Mesenchymal stem cell (in vitro differentiated cells and primary cell): Measurements from ENCODE around the gene POLR1C.

Experiments
- DNase-seq: peaks from one replicate; pipeline ENCODE4 v3.0.0-alpha.2; 2013
- H2AFZ ChIP-seq: one replicate; pipeline ENCODE4 v1.6.1; 2013; ENCODE audit warnings: low read depth, mild to moderate bottlenecking, control low read depth, inconsistent platforms, low read length, moderate library complexity
- H2AK5ac ChIP-seq: 2 replicates; pipeline ENCODE4 v1.6.1; 2013; ENCODE audit warnings: low read length, moderate library complexity, mild to moderate bottlenecking, inconsistent platforms; ENCODE audit not compliant: severe bottlenecking
- H2BK120ac ChIP-seq: one replicate; pipeline ENCODE4 v1.6.1; 2013; ENCODE audit warnings: low read depth, mild to moderate bottlenecking, inconsistent platforms, low read length, moderate library complexity
- H2BK12ac ChIP-seq, 2 experiments: one replicate each; pipeline ENCODE4 v1.6.1; 2013; ENCODE audit warnings: inconsistent platforms in 2 of 2, low read length in 2 of 2, mild to moderate bottlenecking in 2 of 2, moderate library complexity in 2 of 2, control low read depth in 1 of 2
- H2BK15ac ChIP-seq: one replicate; pipeline ENCODE4 v1.6.1; 2013; ENCODE audit warnings: mild to moderate bottlenecking, low read depth, inconsistent platforms; ENCODE audit not compliant: poor library complexity, severe bottlenecking
- H2BK5ac ChIP-seq: 2 replicates; pipeline ENCODE4 v1.6.1; 2013; ENCODE audit warnings: low read depth, mild to moderate bottlenecking, low read length, control low read depth, inconsistent platforms; ENCODE audit not compliant: poor library complexity, severe bottlenecking
- H3K14ac ChIP-seq, 2 experiments: one replicate each; pipeline ENCODE4 v1.6.1; 2013; ENCODE audit warnings: inconsistent platforms in 2 of 2, low read length in 2 of 2, control low read depth in 1 of 2, mild to moderate bottlenecking in 1 of 2, moderate library complexity in 1 of 2
- H3K18ac ChIP-seq, 2 experiments: one replicate each; pipeline ENCODE4 v1.6.1; 2013; ENCODE audit warnings: inconsistent platforms in 2 of 2, low read length in 2 of 2, control low read depth in 1 of 2, low read depth in 1 of 2, mild to moderate bottlenecking in 1 of 2
- H3K23ac ChIP-seq, 2 experiments: one replicate each; pipeline ENCODE4 v1.6.1; 2013; ENCODE audit warnings: inconsistent platforms in 2 of 2, low read length in 2 of 2, mild to moderate bottlenecking in 2 of 2, moderate library complexity in 2 of 2, control low read depth in 1 of 2
- H3K27ac ChIP-seq: 2 replicates; pipeline ENCODE4 v1.5.1; 2013; ENCODE audit warnings: mild to moderate bottlenecking, moderate library complexity, low read length, control low read depth, inconsistent platforms; ENCODE audit not compliant: poor library complexity, severe bottlenecking
- H3K27me3 ChIP-seq, 2 experiments: 2 replicates each; pipeline versions ENCODE4 v1.6.1 to v1.7.0; 2013; ENCODE audit warnings: low read length in 2 of 2, mild to moderate bottlenecking in 2 of 2, moderate library complexity in 2 of 2, control low read depth in 1 of 2, inconsistent platforms in 1 of 2; ENCODE audit not compliant: control insufficient read depth in 1 of 2, insufficient read depth in 1 of 2
- H3K36me3 ChIP-seq, 2 experiments: 2 replicates each; pipeline versions ENCODE4 v1.6.1 to v1.7.0; 2013; ENCODE audit warnings: low read length in 2 of 2, control low read depth in 1 of 2, inconsistent platforms in 1 of 2, low read depth in 1 of 2, mild to moderate bottlenecking in 1 of 2; ENCODE audit not compliant: insufficient read depth in 2 of 2, control insufficient read depth in 1 of 2
- H3K4ac ChIP-seq, 2 experiments: one replicate each; pipeline ENCODE4 v1.6.1; 2013; ENCODE audit warnings: inconsistent platforms in 2 of 2, low read length in 2 of 2, mild to moderate bottlenecking in 2 of 2, moderate library complexity in 2 of 2, control low read depth in 1 of 2, low read depth in 1 of 2
- H3K4me1 ChIP-seq: 2 replicates; pipeline ENCODE4 v1.6.1; 2013; ENCODE audit warnings: low read depth, low read length, control low read depth; ENCODE audit not compliant: control insufficient read depth, insufficient read depth
- H3K4me2 ChIP-seq: 2 replicates; pipeline ENCODE4 v1.6.1; 2013; ENCODE audit warnings: low read length, mild to moderate bottlenecking, inconsistent platforms; ENCODE audit not compliant: poor library complexity, severe bottlenecking
- H3K4me3 ChIP-seq, 2 experiments: 2 replicates each; pipeline versions ENCODE4 v1.5.1 to v1.7.0; 2013; ENCODE audit warnings: low read length in 2 of 2, mild to moderate bottlenecking in 2 of 2, control low read depth in 1 of 2, low read depth in 1 of 2; ENCODE audit not compliant: insufficient read depth in 1 of 2
- H3K79me1 ChIP-seq: replicated peaks from 2 replicates; pipeline ENCODE4 v1.6.1; 2013; ENCODE audit warnings: mild to moderate bottlenecking, control low read depth, low read length, inconsistent platforms; ENCODE audit not compliant: poor library complexity, severe bottlenecking
- H3K9ac ChIP-seq: 2 replicates; pipeline ENCODE4 v1.7.0; 2013; ENCODE audit warnings: mild to moderate bottlenecking, low read length, moderate library complexity
- H3K9me3 ChIP-seq: 2 replicates; pipeline ENCODE4 v1.7.0; 2013; ENCODE audit warnings: mild to moderate bottlenecking, low read length; ENCODE audit not compliant: control insufficient read depth
- H4K8ac ChIP-seq: one replicate; pipeline ENCODE4 v1.6.1; 2013; ENCODE audit warnings: inconsistent platforms, mild to moderate bottlenecking, low read length, moderate library complexity
- H4K91ac ChIP-seq: one replicate; pipeline ENCODE4 v1.6.1; 2013; ENCODE audit warnings: mild to moderate bottlenecking, low read length, inconsistent platforms
- WGBS: methylation state at CpG from one replicate; pipeline ENCODE4 v1.1.7; 2013; ENCODE audit warnings: mixed read lengths; 5-methylcytosine and 5-hydroxymethylcytosine counted together

The POLR1C gene

DNA sequence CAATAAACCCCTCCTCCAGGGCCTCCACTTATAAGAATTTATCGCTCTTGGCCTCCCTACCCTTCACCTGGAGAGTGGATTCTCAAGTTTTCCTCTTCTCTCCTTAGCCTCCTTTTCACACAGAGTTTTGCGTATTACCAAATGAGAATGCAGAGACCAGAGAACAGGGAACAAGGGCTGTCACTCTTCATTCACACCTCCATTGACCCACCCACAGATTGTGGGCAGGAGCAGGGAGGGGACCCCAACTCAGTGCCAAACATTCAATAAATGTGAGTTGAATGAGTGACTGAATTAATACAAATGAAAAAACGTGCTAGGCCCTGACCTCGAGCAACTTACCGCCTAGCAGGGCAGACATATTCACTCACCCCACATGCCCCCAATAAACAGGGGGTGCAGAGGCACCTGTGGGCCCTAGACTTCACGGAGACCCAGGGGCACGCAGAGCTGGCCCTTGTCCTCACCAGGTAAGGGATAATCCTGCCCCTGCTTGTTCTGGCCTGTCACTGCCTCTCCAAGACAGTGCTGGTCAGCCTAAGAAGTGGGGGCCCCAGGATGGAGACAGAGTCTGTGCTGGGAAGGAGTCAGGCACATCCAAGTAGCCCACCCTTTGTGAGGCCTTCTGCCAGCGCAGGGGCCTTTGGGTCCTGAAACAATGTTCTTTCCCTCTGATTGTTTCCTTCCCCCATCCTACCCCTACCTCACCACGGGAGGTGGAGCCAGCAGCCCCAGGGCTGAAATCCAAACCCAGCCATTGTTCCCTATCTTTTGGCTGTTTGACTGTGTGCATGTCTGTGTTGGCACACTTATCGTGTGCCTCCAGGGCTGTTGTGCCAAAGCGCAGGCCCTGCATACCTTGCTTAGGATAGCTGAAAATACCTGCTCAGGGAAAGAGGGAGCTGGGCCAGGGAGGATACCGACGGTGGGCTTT is 47.9 kb upstream of the POLR1C start:
- DNase-seq: no peak
- Histone ChIP-seq H3K4me1 (no peaks in the 10 kb centered on the region), H3K4ac (no peak overlapping the region), H3K79me1 (no peaks in the 10 kb centered on the region), H2BK5ac (no peak overlapping the region), H3K23ac (no peak overlapping the region), H3K9ac (no peak overlapping the region), H2BK12ac (no peak overlapping the region), H4K8ac (no peak overlapping the region), H2AFZ (no peak overlapping the region), H2BK15ac (no peak overlapping the region), H3K4me2 (no peak overlapping the region), H3K27me3 (peaks cover 24 to 33% of the 10 kb centered on the region in 2 experiments), H3K9me3 (no peaks in the 10 kb centered on the region), H2AK5ac (no peak overlapping the region), H4K91ac (peak overlapping the region; percentile 20), H3K27ac (no peak overlapping the region), H3K14ac (no peak overlapping the region), H3K4me3 (no peak overlapping the region), H2BK120ac (no peak overlapping the region), H3K36me3 (no peaks in the 10 kb centered on the region), H3K18ac (no peak overlapping the region)
- 72% methylated on average over 13 of the region's 13 CpGs for WGBS

DNA sequence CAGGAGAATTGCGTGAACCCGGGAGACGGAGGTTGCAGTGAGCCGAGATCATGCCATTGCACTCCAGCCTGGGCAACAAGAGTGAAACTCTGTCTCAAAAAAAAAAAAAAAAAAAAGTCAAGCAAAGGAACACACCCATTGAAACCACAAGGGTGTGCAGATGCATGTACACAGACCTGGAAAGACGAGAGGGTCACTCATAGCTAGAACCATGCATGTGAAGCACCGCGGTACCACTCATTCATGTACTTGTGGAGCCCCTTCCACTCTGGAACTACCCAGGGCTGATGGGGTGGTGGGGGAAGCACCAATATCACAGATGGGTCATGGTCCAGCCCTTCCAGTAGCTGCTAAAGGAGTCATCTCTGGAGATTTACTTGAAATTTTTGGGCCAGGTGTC is 46.9 kb upstream of the POLR1C start:
- H2AK5ac ChIP-seq: no peak overlapping the region
- H2BK120ac ChIP-seq: no peak overlapping the region
- 94% methylated on average over 7 of the region's 7 CpGs for WGBS
- H3K14ac ChIP-seq: no peak overlapping the region
- H2AFZ ChIP-seq: no peak overlapping the region
- H3K4me1 ChIP-seq: no peaks in the 10 kb centered on the region
- H3K18ac ChIP-seq: no peak overlapping the region
- no peak overlapping the region for H4K91ac ChIP-seq
- no peak overlapping the region for H4K8ac ChIP-seq
- no peak for DNase-seq
- no peaks in the 10 kb centered on the region for H3K79me1 ChIP-seq
- H2BK12ac ChIP-seq: no peak overlapping the region
- H3K4me3 ChIP-seq: no peak overlapping the region
- no peaks in the 10 kb centered on the region for H3K36me3 ChIP-seq
- H3K23ac ChIP-seq: no peak overlapping the region
- no peak overlapping the region for H3K9ac ChIP-seq
- peaks cover 24 to 33% of the 10 kb centered on the region in 2 experiments for H3K27me3 ChIP-seq
- H3K4me2 ChIP-seq: no peak overlapping the region
- H3K27ac ChIP-seq: no peak overlapping the region
- no peak overlapping the region for H2BK15ac ChIP-seq
- no peaks in the 10 kb centered on the region for H3K9me3 ChIP-seq
- H2BK5ac ChIP-seq: no peak overlapping the region
- H3K4ac ChIP-seq: no peak overlapping the region

DNA sequence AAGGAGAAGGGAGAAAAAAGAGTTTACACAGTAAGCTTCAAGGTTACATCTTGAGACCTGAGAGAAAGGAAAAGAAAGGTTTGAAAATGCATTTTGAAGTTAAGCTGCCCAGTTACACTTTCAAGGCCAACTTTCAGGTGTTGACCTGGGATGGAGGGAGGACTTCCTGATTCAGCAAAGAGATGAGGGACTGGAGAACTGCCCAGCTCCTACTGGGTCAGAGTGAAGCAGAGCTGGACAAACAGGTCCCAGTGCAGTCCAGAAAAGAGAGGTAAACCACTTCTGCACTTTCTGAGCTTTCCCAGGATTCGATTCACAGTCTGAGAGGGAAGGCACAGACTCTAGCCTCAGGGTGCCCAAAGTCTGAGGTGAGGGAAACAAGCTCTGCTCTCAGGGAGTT is 45.5 kb upstream of the POLR1C start:
- Histone ChIP-seq H2BK5ac (no peak overlapping the region), H3K9me3 (no peaks in the 10 kb centered on the region), H2BK12ac (no peak overlapping the region), H3K36me3 (no peaks in the 10 kb centered on the region), H2AK5ac (no peak overlapping the region), H3K4ac (no peak overlapping the region), H2AFZ (no peak overlapping the region), H3K27me3 (peaks cover 24 to 33% of the 10 kb centered on the region in 2 experiments), H3K14ac (no peak overlapping the region), H3K9ac (no peak overlapping the region), H3K4me1 (no peaks in the 10 kb centered on the region), H3K4me2 (no peak overlapping the region), H3K4me3 (no peak overlapping the region), H3K18ac (no peak overlapping the region), H3K23ac (no peak overlapping the region), H3K79me1 (no peaks in the 10 kb centered on the region), H4K8ac (no peak overlapping the region), H3K27ac (no peak overlapping the region), H2BK120ac (no peak overlapping the region), H2BK15ac (no peak overlapping the region), H4K91ac (no peak overlapping the region)
- no peak for DNase-seq
- WGBS: 78% methylated on average over 1 of the region's 1 CpG

DNA sequence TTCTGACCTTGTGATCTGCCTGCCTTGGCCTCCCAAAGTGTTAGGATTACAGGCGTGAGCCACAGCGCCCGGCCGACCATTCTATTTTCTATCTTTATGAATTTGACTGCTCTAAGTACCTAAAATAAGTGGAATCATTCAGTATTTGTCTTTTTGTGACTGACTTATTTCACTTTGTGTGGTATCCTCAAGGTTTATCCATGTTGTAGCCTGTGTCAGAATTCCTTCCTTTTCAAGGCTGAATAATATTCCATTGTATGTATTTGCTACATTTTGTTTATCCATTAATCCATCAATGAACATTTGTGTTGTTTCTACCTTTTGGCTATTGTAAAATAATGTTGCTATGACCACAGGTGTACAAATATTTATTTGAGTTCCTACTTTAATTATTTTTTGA is 44.4 kb upstream of the POLR1C start:
- no peak overlapping the region for H2AK5ac ChIP-seq
- H3K27ac ChIP-seq: no peak overlapping the region
- no peak for DNase-seq
- peaks cover 23 to 32% of the 10 kb centered on the region in 2 experiments for H3K27me3 ChIP-seq
- H3K18ac ChIP-seq: no peak overlapping the region
- H3K9me3 ChIP-seq: no peaks in the 10 kb centered on the region
- H3K9ac ChIP-seq: no peak overlapping the region
- H3K4me3 ChIP-seq: no peak overlapping the region
- no peak overlapping the region for H2BK120ac ChIP-seq
- no peaks in the 10 kb centered on the region for H3K4me1 ChIP-seq
- no peak overlapping the region for H3K14ac ChIP-seq
- no peak overlapping the region for H3K4ac ChIP-seq
- no peaks in the 10 kb centered on the region for H3K36me3 ChIP-seq
- no peak overlapping the region for H3K23ac ChIP-seq
- no peak overlapping the region for H4K8ac ChIP-seq
- H3K4me2 ChIP-seq: no peak overlapping the region
- no peak overlapping the region for H2BK5ac ChIP-seq
- no peak overlapping the region for H2BK12ac ChIP-seq
- H2BK15ac ChIP-seq: no peak overlapping the region
- no peak overlapping the region for H4K91ac ChIP-seq
- peaks cover under 1% of the 10 kb centered on the region for H3K79me1 ChIP-seq
- H2AFZ ChIP-seq: no peak overlapping the region
- no CpG with 5 or more reads among the region's 4 CpGs for WGBS
